Activated T-helper 2 cell treated with anti-CD3 and anti-CD28 coated beads, Interferon-gamma antibody, Interleukin-2, Interleukin-4, amounts not matched to agents 10 μg/mL and 5 μg/mL and 100 μg/mL, durations not matched to agents 14 hours and 24 hours and 36 hours (primary cell): ENCODE results near the gene TSEN34. TPM values are rescaled to one million over a fixed set of nuclear protein-coding genes. Genes with fewer than 3 reads are reported as not detected.
"Not testable (repeated sequence)": the region's sequence is repeated elsewhere in the genome, so short reads cannot be mapped to it uniquely, and the experiment has no call there.

Experiments used
- DNase-seq: peaks from one replicate; pipeline ENCODE4 v3.0.0; 2021; ENCODE audit warnings: low spot score
- H3K27ac Mint-ChIP-seq: one replicate; pipeline ENCODE4 v1.8.0; 2021; ENCODE audit warnings: mixed read lengths
- H3K27me3 Mint-ChIP-seq: one replicate; pipeline ENCODE4 v1.8.0; 2021; ENCODE audit warnings: low read depth, mixed read lengths
- H3K36me3 Mint-ChIP-seq: one replicate; pipeline ENCODE4 v1.8.0; 2021; ENCODE audit warnings: low read depth, mixed read lengths
- H3K4me1 Mint-ChIP-seq: one replicate; pipeline ENCODE4 v1.8.0; 2021; ENCODE audit warnings: low read depth, mixed read lengths
- H3K4me3 Mint-ChIP-seq: one replicate; pipeline ENCODE4 v1.8.0; 2021; ENCODE audit warnings: low read depth, mild to moderate bottlenecking, moderate library complexity, mixed read lengths
- H3K9me3 Mint-ChIP-seq: one replicate; pipeline ENCODE4 v1.8.0; 2021; ENCODE audit warnings: mixed read lengths
- intact Hi-C: fragments of 100-400 bp; cut with micrococcal nuclease; formaldehyde crosslinking; loops from one replicate; pipeline ENCODE4 v1.15.1; 2023
- total RNA-seq: library from RNA; stranded (reverse); gene quantifications from 2 replicates; pipeline ENCODE4 v1.2.3, GENCODE V29; 2022

TSEN34 gene
- total RNA-seq, 1 donor from 2014 or later = 16.8 TPM

- H3K36me3 Mint-ChIP-seq = peaks cover 79% of the 10 kb centered on the region
- peak overlapping the region; percentile 92 for H3K27ac Mint-ChIP-seq
- DNase-seq = no peak
- peaks cover 67% of the 10 kb centered on the region for H3K4me1 Mint-ChIP-seq
- H3K4me3 Mint-ChIP-seq = no peak overlapping the region
- no peaks in the 10 kb centered on the region for H3K27me3 Mint-ChIP-seq
- no peaks in the 10 kb centered on the region for H3K9me3 Mint-ChIP-seq
- intact Hi-C loops = loop anchor here (10.0 kb wide), 1 partner anchor 1046 kb away; the partner anchor contains the start of gene PPP6R1
Observed at GRCh38 chr19:54209058-54209810, 18.1 kb downstream of the TSEN34 start.

- Mint-ChIP-seq H3K36me3 (peaks cover 72% of the 10 kb centered on the region), H3K9me3 (no peaks in the 10 kb centered on the region), H3K27me3 (no peaks in the 10 kb centered on the region), H3K4me3 (peak overlapping the region; percentile 30), H3K27ac (peak overlapping the region; percentile 71), H3K4me1 (peaks cover 59% of the 10 kb centered on the region)
- intact Hi-C loops = loop anchor here (1.0 to 10.0 kb wide), 6 partner anchors 10 to 1045 kb away; partner anchors contain the start of genes LENG1, PPP6R1 and RPS9
- no peak for DNase-seq
Observed at GRCh38 chr19:54209811-54210494, 18.8 kb downstream of the TSEN34 start.

DNA sequence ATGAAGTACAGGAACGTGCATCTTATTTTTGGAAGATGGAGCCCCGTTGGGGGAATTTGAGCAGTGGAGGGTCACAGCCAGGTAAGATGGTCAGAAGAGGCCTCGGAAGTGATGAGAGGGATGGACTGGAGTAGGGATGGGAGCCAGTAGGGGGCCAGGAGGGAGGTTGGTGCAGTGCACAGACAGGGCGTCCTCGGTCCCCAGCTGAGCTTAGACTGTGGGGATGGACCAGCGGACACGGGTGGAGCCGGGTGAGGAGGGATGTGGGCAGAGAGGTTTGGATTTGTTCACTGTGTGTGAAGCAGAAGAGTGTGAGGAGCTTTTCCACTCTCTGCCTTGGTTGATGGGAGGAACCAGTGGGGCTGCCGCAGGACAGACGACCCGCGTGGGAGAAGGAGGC, 20.1 kb downstream of the TSEN34 start:
- Mint-ChIP-seq H3K4me3 (peak overlapping the region; percentile 47), H3K36me3 (peaks cover 66% of the 10 kb centered on the region), H3K27me3 (no peaks in the 10 kb centered on the region), H3K4me1 (peaks cover 49% of the 10 kb centered on the region), H3K27ac (peak overlapping the region; percentile 87), H3K9me3 (no peaks in the 10 kb centered on the region)
- intact Hi-C loops = loop anchor here (2.0 to 5.0 kb wide), 3 partner anchors 20 to 52 kb away; partner anchors contain the start of gene LENG1
- no peak for DNase-seq

GRCh38 chr19:54214217-54214616, 23.1 kb downstream of the TSEN34 start:
- H3K4me1 Mint-ChIP-seq = peaks cover 20% of the 10 kb centered on the region
- not testable (repeated sequence) for H3K9me3 Mint-ChIP-seq, H3K27ac Mint-ChIP-seq, H3K27me3 Mint-ChIP-seq, H3K4me3 Mint-ChIP-seq, DNase-seq
- H3K36me3 Mint-ChIP-seq = peaks cover 44% of the 10 kb centered on the region
- intact Hi-C loops = loop anchor here (5.0 kb wide), 1 partner anchor 33 kb away; no protein-coding TSS in a partner anchor

GRCh38 chr19:54214734-54215133, 23.6 kb downstream of the TSEN34 start:
- Mint-ChIP-seq H3K4me1 (peaks cover 15% of the 10 kb centered on the region), H3K36me3 (peaks cover 41% of the 10 kb centered on the region)
- not testable (repeated sequence) for H3K27ac Mint-ChIP-seq, H3K9me3 Mint-ChIP-seq, H3K27me3 Mint-ChIP-seq, DNase-seq, H3K4me3 Mint-ChIP-seq
- intact Hi-C loops = loop anchor here (5.0 kb wide), 1 partner anchor 33 kb away; no protein-coding TSS in a partner anchor

DNA sequence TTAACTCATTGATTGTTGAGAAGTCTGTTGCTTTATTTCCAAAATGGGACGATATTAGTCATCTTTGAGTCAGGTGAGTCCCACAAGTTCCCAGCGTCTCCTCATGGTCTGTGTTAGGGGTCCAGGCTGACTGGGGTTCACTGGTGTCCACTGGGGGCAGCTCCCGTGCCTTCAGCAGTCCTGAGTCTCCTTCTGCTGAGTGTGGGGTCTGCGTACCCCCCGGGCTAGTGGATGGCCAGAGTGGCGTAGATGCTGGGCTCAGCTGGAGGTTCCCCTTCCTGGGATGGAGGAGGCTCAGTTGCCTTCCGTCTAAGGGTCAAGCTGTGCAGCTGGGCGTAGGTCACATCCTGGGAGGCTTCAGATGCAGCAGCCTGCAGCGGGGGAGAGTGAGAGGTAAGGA, 25.8 kb downstream of the TSEN34 start:
- intact Hi-C loops = no loop called here
- Mint-ChIP-seq H3K4me1 (no peaks in the 10 kb centered on the region), H3K27me3 (no peaks in the 10 kb centered on the region), H3K9me3 (no peaks in the 10 kb centered on the region), H3K27ac (no peak overlapping the region), H3K36me3 (peaks cover 25% of the 10 kb centered on the region), H3K4me3 (no peak overlapping the region)
- no peak for DNase-seq

DNA sequence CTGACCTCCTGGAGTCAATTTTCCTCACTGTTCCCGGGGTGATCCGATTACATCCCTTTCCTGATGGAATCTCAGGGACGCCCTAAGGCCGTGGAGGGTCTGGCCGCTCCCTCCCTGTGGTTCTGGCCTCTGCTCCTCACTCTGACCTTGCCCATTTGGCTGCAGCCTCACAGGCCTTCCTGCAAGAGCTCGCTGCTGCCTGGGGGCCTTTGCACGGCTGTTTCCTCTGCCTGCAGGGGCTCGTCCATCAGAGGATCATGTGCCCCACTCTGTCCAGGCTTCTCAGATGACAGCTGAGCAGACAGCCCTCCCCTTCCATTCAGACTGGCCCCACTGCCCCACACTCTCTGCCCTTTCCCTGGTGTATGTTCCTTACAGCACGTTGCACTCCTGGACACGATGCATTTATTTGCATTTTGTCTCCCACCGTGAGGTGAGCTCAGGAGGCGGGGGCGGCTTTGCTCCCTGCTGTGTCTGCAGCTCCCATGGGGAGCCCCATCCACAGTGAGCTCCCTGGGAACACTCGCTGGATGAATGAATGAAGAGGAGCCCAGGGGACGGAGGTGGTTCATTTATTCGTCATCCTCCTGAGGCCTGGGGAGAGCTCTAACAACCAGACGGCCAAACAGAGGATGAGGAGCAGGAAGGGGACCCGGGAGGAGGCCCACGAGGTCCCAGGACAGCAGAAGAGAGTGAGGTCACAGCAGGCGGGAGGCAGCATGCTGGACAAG, 26.6 kb downstream of the TSEN34 start:
- H3K27me3 Mint-ChIP-seq, H3K27ac Mint-ChIP-seq, H3K4me3 Mint-ChIP-seq, intact Hi-C loops, DNase-seq, H3K4me1 Mint-ChIP-seq, H3K9me3 Mint-ChIP-seq: not testable (repeated sequence)
- H3K36me3 Mint-ChIP-seq = peaks cover 20% of the 10 kb centered on the region

GRCh38 chr19:54218259-54218658, 27.2 kb downstream of the TSEN34 start:
- Mint-ChIP-seq H3K27ac (no peak overlapping the region), H3K27me3 (no peaks in the 10 kb centered on the region), H3K36me3 (peaks cover 14% of the 10 kb centered on the region), H3K4me1 (peaks cover 3% of the 10 kb centered on the region), H3K9me3 (no peaks in the 10 kb centered on the region), H3K4me3 (no peak overlapping the region)
- intact Hi-C loops = no loop called here
- DNase-seq = no peak

DNA sequence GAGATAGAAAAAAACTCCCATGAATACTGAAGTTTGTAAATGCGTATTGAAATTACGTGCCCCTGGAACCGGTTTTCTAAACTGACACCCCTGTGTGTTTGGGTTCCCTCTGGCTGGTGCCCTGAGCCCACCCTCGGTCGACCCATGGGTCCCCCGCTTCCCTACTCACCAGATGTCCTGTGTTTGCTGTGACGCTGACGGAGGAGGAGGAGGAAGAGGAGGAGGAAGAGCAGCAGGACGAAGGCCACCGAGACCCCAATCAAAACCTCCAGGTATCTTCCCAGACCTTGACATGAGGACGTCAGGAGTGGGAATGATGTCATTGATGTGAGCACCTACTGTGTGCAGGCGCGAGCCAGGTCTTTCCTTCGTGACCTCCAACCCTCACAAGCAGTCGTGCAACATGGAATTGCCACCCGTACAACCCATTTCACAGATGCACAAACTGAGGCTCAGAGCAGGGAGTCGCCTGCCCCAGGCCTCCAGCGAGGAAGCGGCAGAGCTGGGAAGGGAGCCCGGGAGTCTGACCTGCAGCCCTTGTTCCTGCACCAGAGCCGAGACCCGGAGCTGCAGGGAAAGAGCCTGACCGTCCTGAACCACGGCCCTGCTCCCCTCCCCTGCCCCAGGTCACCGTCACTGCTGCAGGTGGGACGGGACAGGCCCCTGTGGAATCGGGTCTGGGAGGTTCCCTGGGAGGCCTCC, 28.0 kb downstream of the TSEN34 start:
- no peaks in the 10 kb centered on the region for H3K9me3 Mint-ChIP-seq
- peaks cover 3% of the 10 kb centered on the region for H3K4me1 Mint-ChIP-seq
- no peak overlapping the region for H3K27ac Mint-ChIP-seq
- H3K36me3 Mint-ChIP-seq = peaks cover 13% of the 10 kb centered on the region
- intact Hi-C loops = no loop called here
- no peak overlapping the region for H3K4me3 Mint-ChIP-seq
- peaks cover 3% of the 10 kb centered on the region for H3K27me3 Mint-ChIP-seq
- no peak for DNase-seq

GRCh38 chr19:54219702-54220101, 28.6 kb downstream of the TSEN34 start:
- peaks cover 13% of the 10 kb centered on the region for H3K36me3 Mint-ChIP-seq
- H3K4me1 Mint-ChIP-seq, DNase-seq, H3K9me3 Mint-ChIP-seq, H3K27ac Mint-ChIP-seq, intact Hi-C loops, H3K4me3 Mint-ChIP-seq, H3K27me3 Mint-ChIP-seq: not testable (repeated sequence)

- H3K36me3 Mint-ChIP-seq, H3K27me3 Mint-ChIP-seq, DNase-seq, H3K27ac Mint-ChIP-seq, H3K4me1 Mint-ChIP-seq, H3K4me3 Mint-ChIP-seq, H3K9me3 Mint-ChIP-seq, intact Hi-C loops: not testable (repeated sequence)
Observed at GRCh38 chr19:54221947-54222346, 30.8 kb downstream of the TSEN34 start.
